Measurements from ENCODE around the gene MON2. TPM values are rescaled to one million over a fixed set of nuclear protein-coding genes. Genes with fewer than 3 reads are reported as not detected.
A peak's percentile ranks its signal among the peaks of the same experiment; 100 is the strongest.

Gene MON2
- total and polyA plus RNA-seq, 2 of the 13 experiments (the other 11 are each of a cell fraction or from before 2014, with no cell fraction given) = 10.5 to 24.8 TPM

- peak; percentile 75 for TF ChIP-seq ZNF687 (CRISPR knock-in tag; IDR thresholded peaks at IDR 0.05)
- TF ChIP-seq KDM2A (CRISPR knock-in tag; IDR thresholded peaks at IDR 0.05; ENCODE audit: borderline replicate concordance, low read depth) = no peak
- TF ChIP-seq HNRNPL (IDR thresholded peaks at IDR 0.05; ENCODE audit: low read depth, low read length) = peak; percentile 70
- no peak for TF ChIP-seq AKAP8 (CRISPR knock-in tag; IDR thresholded peaks at IDR 0.05)
- 0 out of 2 replicates have a peak, but pooled peaks have one; percentile 34 for TF ChIP-seq LBX2 (CRISPR knock-in tag; IDR thresholded peaks at IDR 0.05; ENCODE audit: borderline replicate concordance)
- no peak for TF ChIP-seq NCOR1 (IDR thresholded peaks at IDR 0.05; ENCODE audit: borderline replicate concordance, low read length)
- TF ChIP-seq ZNF263 (CRISPR knock-in tag; IDR thresholded peaks at IDR 0.05) = 0 out of 2 replicates have a peak, but pooled peaks have one; percentile 5
- 0 out of 2 replicates have a peak, but pooled peaks have one; percentile 36 for TF ChIP-seq ZNF772 (CRISPR knock-in tag; IDR thresholded peaks at IDR 0.05)
- 0 out of 2 replicates have a peak, but pooled peaks have one; percentile 10 for TF ChIP-seq ZNF333 (CRISPR knock-in tag; IDR thresholded peaks at IDR 0.05; ENCODE audit: borderline replicate concordance)
- no peak for TF ChIP-seq TEAD3 (CRISPR knock-in tag; optimal IDR thresholded peaks at IDR 0.05; ENCODE audit: borderline replicate concordance)
- TF ChIP-seq MAX (IDR thresholded peaks at IDR 0.05) = peak; percentile 61
- peak; percentile 23; the same call in 1 of the 2 replicates for TF ChIP-seq BRD4 (CRISPR knock-in tag; IDR thresholded peaks at IDR 0.05)
Measured at GRCh38 chr12:62632411-62632918, 165.8 kb downstream of the MON2 start (continued).
